Fibroblast of lung (primary cell): Measurements from ENCODE around the gene RUNX2. TPM values are rescaled to one million over a fixed set of nuclear protein-coding genes. Genes with fewer than 3 reads are reported as not detected.

Experiments
- DNase-seq, 2 donors: peaks; one replicate each; pipeline versions ENCODE4 v3.0.0 to v3.0.0-alpha.2; 2010; ENCODE audit warnings: low read depth in 2 of 2
- H2AFZ ChIP-seq: 2 replicates; pipeline ENCODE4 v1.5.1; 2012; ENCODE audit warnings: low read length, control low read depth, inconsistent platforms
- H3K27ac ChIP-seq: 2 replicates; pipeline ENCODE4 v1.5.1; 2011; ENCODE audit warnings: low read length, control low read depth; ENCODE audit not compliant: insufficient read depth
- H3K27me3 ChIP-seq: 2 replicates; pipeline ENCODE4 v1.5.1; 2011; ENCODE audit warnings: mild to moderate bottlenecking, low read length; ENCODE audit not compliant: control insufficient read depth, insufficient read depth
- H3K36me3 ChIP-seq: 2 replicates; pipeline ENCODE4 v1.5.1; 2011; ENCODE audit warnings: low read length; ENCODE audit not compliant: control insufficient read depth, insufficient read depth
- H3K4me1 ChIP-seq: 2 replicates; pipeline ENCODE4 v1.5.1; 2011; ENCODE audit warnings: low read length; ENCODE audit not compliant: control insufficient read depth, insufficient read depth; ENCODE audit errors: extremely low read depth
- H3K4me2 ChIP-seq: 2 replicates; pipeline ENCODE4 v1.5.1; 2011; ENCODE audit warnings: low read length, control low read depth; ENCODE audit not compliant: insufficient read depth; ENCODE audit errors: extremely low read depth
- H3K4me3 ChIP-seq, 4 experiments: fragments of 200-600 bp in 1 of 4; sonication (generic) in 1 of 4; replicated peaks in 1 of 4; 2 replicates each; pipeline ENCODE4 v1.5.1; 2011 to 2016; ENCODE audit warnings: low read length in 4 of 4, low read depth in 3 of 4, mild to moderate bottlenecking in 3 of 4, control low read depth in 2 of 4, inconsistent platforms in 1 of 4, mixed read lengths in 1 of 4; ENCODE audit not compliant: insufficient read depth in 1 of 4; ENCODE audit errors: control extremely low read depth in 1 of 4
- H3K79me2 ChIP-seq: 2 replicates; pipeline ENCODE4 v1.5.1; 2012; ENCODE audit warnings: mild to moderate bottlenecking, low read length, inconsistent platforms; ENCODE audit not compliant: control insufficient read depth, insufficient read depth
- H3K9ac ChIP-seq: 2 replicates; pipeline ENCODE4 v1.5.1; 2011; ENCODE audit warnings: mild to moderate bottlenecking, low read length, control low read depth; ENCODE audit not compliant: insufficient read depth
- H3K9me3 ChIP-seq: 2 replicates; pipeline ENCODE4 v1.5.1; 2012; ENCODE audit warnings: low read depth, low read length; ENCODE audit not compliant: control insufficient read depth, insufficient read depth
- H4K20me1 ChIP-seq: 2 replicates; pipeline ENCODE4 v1.5.1; 2011; ENCODE audit warnings: low read length; ENCODE audit not compliant: control insufficient read depth, insufficient read depth; ENCODE audit errors: extremely low read depth
- EZH2 ChIP-seq: IDR thresholded peaks from 2 replicates; pipeline ENCODE4 v1.5.1; 2012; ENCODE audit warnings: low read length, control low read depth, mild to moderate bottlenecking; ENCODE audit errors: missing control alignments
- polyA plus RNA-seq, 2 donors: library from polyadenylated mRNA; depleted of rRNA in 1 of 2; stranded (reverse) in 1 of 2; unstranded in 1 of 2; fragments of >200 nt; gene quantifications; 2 replicates each; pipeline ENCODE4 v1.2.1, GENCODE V29; 2011 to 2012; ENCODE audit warnings: missing spikeins in 1 of 2
- total RNA-seq: library from RNA; depleted of rRNA; stranded (reverse); fragments of >200 nt; gene quantifications from 2 replicates; pipeline ENCODE4 v1.2.1, GENCODE V29; 2014
- TF ChIP-seq, protein P1 (sequence below), 2 donors: IDR thresholded peaks in 1 of 2; conservative IDR thresholded peaks in 1 of 2; 1 replicate in 1 of 2; 2 replicates in 1 of 2; pipeline ENCODE4 v1.5.1; 2011 to 2012; ENCODE audit warnings: low read length in 2 of 2, control low read depth in 1 of 2, inconsistent platforms in 1 of 2, low read depth in 1 of 2, mild to moderate bottlenecking in 1 of 2

Gene RUNX2
- total and polyA plus RNA-seq, 2 donors (not counting 1 experiment from before 2014, with no cell fraction given), result 2.5 to 4.5 TPM

DNA sequence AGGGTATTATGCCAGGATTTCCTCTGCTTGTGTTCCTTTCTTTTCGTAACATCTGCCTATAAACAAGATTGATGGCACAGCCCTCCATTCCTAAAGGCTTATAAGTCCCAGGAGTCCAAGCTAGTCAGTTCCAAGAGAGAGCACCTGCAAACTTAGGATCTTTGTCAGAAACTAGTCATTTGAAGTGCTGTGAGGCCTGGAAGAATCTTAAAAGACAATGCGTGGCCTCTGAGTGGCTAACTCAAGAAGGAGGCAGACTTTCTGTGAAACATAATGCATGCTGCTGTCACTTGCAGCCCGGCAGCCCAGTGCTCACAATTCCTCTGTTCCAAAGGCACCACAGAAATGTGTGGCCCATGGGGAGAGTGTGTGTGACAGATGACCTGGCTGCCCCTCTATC, 184.6 kb downstream of the RUNX2 start:
- Histone ChIP-seq H3K4me1 (no peaks in the 10 kb centered on the region), H2AFZ (no peak overlapping the region), H4K20me1 (no peaks in the 10 kb centered on the region), H3K9me3 (no peaks in the 10 kb centered on the region), H3K36me3 (peaks cover 5% of the 10 kb centered on the region), H3K9ac (no peak overlapping the region), H3K4me2 (no peak overlapping the region), H3K79me2 (no peaks in the 10 kb centered on the region), H3K4me3 (no peak overlapping the region), H3K27ac (no peak overlapping the region), H3K27me3 (no peaks in the 10 kb centered on the region)
- no peak for DNase-seq
- TF ChIP-seq EZH2, result no peak
- TF ChIP-seq, protein P1, sequence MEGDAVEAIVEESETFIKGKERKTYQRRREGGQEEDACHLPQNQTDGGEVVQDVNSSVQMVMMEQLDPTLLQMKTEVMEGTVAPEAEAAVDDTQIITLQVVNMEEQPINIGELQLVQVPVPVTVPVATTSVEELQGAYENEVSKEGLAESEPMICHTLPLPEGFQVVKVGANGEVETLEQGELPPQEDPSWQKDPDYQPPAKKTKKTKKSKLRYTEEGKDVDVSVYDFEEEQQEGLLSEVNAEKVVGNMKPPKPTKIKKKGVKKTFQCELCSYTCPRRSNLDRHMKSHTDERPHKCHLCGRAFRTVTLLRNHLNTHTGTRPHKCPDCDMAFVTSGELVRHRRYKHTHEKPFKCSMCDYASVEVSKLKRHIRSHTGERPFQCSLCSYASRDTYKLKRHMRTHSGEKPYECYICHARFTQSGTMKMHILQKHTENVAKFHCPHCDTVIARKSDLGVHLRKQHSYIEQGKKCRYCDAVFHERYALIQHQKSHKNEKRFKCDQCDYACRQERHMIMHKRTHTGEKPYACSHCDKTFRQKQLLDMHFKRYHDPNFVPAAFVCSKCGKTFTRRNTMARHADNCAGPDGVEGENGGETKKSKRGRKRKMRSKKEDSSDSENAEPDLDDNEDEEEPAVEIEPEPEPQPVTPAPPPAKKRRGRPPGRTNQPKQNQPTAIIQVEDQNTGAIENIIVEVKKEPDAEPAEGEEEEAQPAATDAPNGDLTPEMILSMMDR (conservative IDR thresholded peaks at IDR 0.05 in 1 of 2, IDR thresholded peaks at IDR 0.05 in 1 of 2; ENCODE audit: low read depth in 1 of 2, low read length in 2 of 2), result no peak

DNA sequence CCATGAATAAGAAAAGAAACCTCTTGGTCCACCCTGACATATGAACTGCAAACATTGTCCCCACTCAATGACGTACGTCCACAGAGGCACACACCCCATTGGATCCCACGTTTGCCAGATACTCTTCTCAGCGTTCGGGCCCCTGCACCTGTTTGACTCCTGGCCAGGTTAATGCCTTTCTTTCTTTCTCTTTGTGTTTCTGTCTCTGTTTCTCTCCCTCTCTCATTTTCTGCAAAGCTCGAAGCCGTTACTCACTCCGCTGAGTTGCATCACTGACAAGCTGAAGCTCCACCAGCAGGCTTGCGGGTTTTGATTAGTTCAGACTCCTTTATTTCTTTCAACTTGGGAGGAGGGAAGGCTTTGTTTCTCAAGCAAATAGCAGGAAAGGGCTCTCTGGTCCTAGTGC, 185.1 kb downstream of the RUNX2 start:
- Histone ChIP-seq H2AFZ (no peak overlapping the region), H3K4me2 (no peak overlapping the region), H3K4me1 (no peaks in the 10 kb centered on the region), H3K27me3 (no peaks in the 10 kb centered on the region), H3K79me2 (no peaks in the 10 kb centered on the region), H3K4me3 (no peak overlapping the region), H3K9ac (no peak overlapping the region), H3K36me3 (peaks cover 5% of the 10 kb centered on the region), H3K27ac (no peak overlapping the region), H3K9me3 (no peaks in the 10 kb centered on the region), H4K20me1 (no peaks in the 10 kb centered on the region)
- TF ChIP-seq, protein P1 (conservative IDR thresholded peaks at IDR 0.05 in 1 of 2, IDR thresholded peaks at IDR 0.05 in 1 of 2; ENCODE audit: low read depth in 1 of 2, low read length in 2 of 2), result no peak
- TF ChIP-seq EZH2, result no peak
- no peak for DNase-seq

DNA sequence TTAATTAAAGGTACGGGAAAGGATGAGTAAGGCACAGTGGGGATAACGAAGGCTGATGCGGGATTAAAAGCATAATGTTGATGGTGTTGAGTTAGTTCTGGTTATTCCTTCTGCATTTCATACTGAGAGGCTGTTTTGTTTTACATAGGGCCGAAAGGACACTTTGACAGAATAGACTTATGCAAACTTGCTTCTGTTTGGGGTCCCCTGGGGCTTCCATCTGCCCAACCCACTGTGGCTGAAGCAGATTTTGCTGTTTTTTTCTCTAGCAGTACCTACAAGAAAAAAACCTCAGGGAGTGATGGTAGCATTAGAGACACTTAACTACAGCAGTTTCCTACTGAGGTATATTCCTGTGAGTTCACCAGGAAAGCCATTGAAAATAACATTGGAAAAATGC, 185.7 kb downstream of the RUNX2 start:
- Histone ChIP-seq H3K4me1 (no peaks in the 10 kb centered on the region), H3K27ac (no peak overlapping the region), H4K20me1 (no peaks in the 10 kb centered on the region), H3K27me3 (no peaks in the 10 kb centered on the region), H3K36me3 (peaks cover 5% of the 10 kb centered on the region), H3K4me3 (no peak overlapping the region), H3K4me2 (no peak overlapping the region), H3K79me2 (no peaks in the 10 kb centered on the region), H3K9ac (no peak overlapping the region), H3K9me3 (no peaks in the 10 kb centered on the region), H2AFZ (no peak overlapping the region)
- no peak for TF ChIP-seq EZH2
- TF ChIP-seq, protein P1 (conservative IDR thresholded peaks at IDR 0.05 in 1 of 2, IDR thresholded peaks at IDR 0.05 in 1 of 2; ENCODE audit: low read depth in 1 of 2, low read length in 2 of 2), result no peak
- DNase-seq, result no peak
